H1 (cell line): ENCODE data around the gene PSMC5. TPM values are rescaled to one million over a fixed set of nuclear protein-coding genes. Genes with fewer than 3 reads are reported as not detected.

Source experiments
- ASH2L ChIP-seq: fragments of 200-600, 300-600 bp; sonication (generic); IDR thresholded peaks from one replicate; pipeline ENCODE4 v1.7.1; 2017; ENCODE audit warnings: low read length
- BCL11A ChIP-seq, 2 experiments: IDR thresholded peaks; one replicate each; pipeline ENCODE4 v1.6.1; 2011; ENCODE audit warnings: low read depth in 2 of 2, low read length in 2 of 2, mild to moderate bottlenecking in 2 of 2
- BRCA1 ChIP-seq: IDR thresholded peaks from 2 replicates; pipeline ENCODE4 v1.6.1; 2012; ENCODE audit warnings: low read depth, low read length, improper control_type of control experiment
- CBX5 ChIP-seq: fragments of 300-800, 300-1000 bp; sonication (generic); IDR thresholded peaks from 2 replicates; pipeline ENCODE4 v1.7.1; 2016; ENCODE audit warnings: antibody characterized with exemption, low read length, low read depth
- CEBPB ChIP-seq: IDR thresholded peaks from 2 replicates; pipeline ENCODE4 v1.6.1; 2012; ENCODE audit warnings: low read depth, low read length
- CHD2 ChIP-seq: IDR thresholded peaks from 2 replicates; pipeline ENCODE4 v1.6.1; 2012; ENCODE audit warnings: low read length, improper control_type of control experiment
- EP300 ChIP-seq, 2 experiments: IDR thresholded peaks; 1 replicate in 1 of 2; 2 replicates in 1 of 2; pipeline ENCODE4 v1.6.1; 2011 to 2012; ENCODE audit warnings: low read depth in 2 of 2, low read length in 2 of 2, mild to moderate bottlenecking in 2 of 2, borderline replicate concordance in 1 of 2, inconsistent platforms in 1 of 2, moderate library complexity in 1 of 2
- GTF2F1 ChIP-seq: IDR thresholded peaks from 2 replicates; pipeline ENCODE4 v1.6.1; 2012; ENCODE audit warnings: low read depth, low read length, improper control_type of control experiment, borderline replicate concordance
- HDAC2 ChIP-seq, 2 experiments: fragments of 300-600 bp in 1 of 2; sonication (generic) in 1 of 2; IDR thresholded peaks; 2 replicates each; pipeline ENCODE4 v1.6.1; 2011 to 2012; ENCODE audit warnings: low read depth in 2 of 2, low read length in 2 of 2, mild to moderate bottlenecking in 2 of 2, moderate library complexity in 2 of 2, borderline replicate concordance in 1 of 2, inconsistent platforms in 1 of 2
- JUN ChIP-seq: IDR thresholded peaks from 2 replicates; pipeline ENCODE4 v1.6.1; 2011; ENCODE audit warnings: low read depth, mild to moderate bottlenecking, improper control_type of control experiment, low read length
- MAX ChIP-seq: IDR thresholded peaks from 2 replicates; pipeline ENCODE4 v1.6.1; 2012; ENCODE audit warnings: inconsistent platforms
- POLR2AphosphoS5 ChIP-seq: IDR thresholded peaks from 2 replicates; pipeline ENCODE4 v1.6.1; 2011; ENCODE audit warnings: low read depth, low read length
- POU5F1 ChIP-seq: IDR thresholded peaks from 2 replicates; pipeline ENCODE4 v1.6.1; 2011; ENCODE audit warnings: low read depth, mild to moderate bottlenecking, low read length, moderate library complexity
- SIRT6 ChIP-seq: IDR thresholded peaks from one replicate; pipeline ENCODE4 v1.7.1; 2012; ENCODE audit warnings: low read length, inconsistent platforms
- TEAD4 ChIP-seq: IDR thresholded peaks from 2 replicates; pipeline ENCODE4 v1.6.1; 2012; ENCODE audit warnings: low read depth, low read length, inconsistent platforms, mixed read lengths
- YY1 ChIP-seq: IDR thresholded peaks from 2 replicates; pipeline ENCODE4 v1.6.1; 2011; ENCODE audit warnings: low read depth, mild to moderate bottlenecking, low read length
- polyA plus RNA-seq, 7 experiments: library from polyadenylated mRNA; depleted of rRNA in 3 of 7; stranded (reverse) in 5 of 7; unstranded in 2 of 7; fragments of >200 nt in 5 of 7; fragments of 200-250 nt in 2 of 7; gene quantifications; 1 replicate in 5 of 7; 2 replicates in 1 of 7; 4 replicates in 1 of 7; pipeline versions ENCODE4 v1.2.1 to v1.2.3, GENCODE V29; 2011 to 2013; ENCODE audit warnings: missing spikeins in 2 of 7, mixed read lengths in 2 of 7
- total RNA-seq: library from RNA; stranded (reverse); fragmentation: NEBNext Ultra II Directional; extraction: Animal tissue kit (Norgen Biotek cat#: 25700); gene quantifications from 2 replicates; pipeline ENCODE4 v1.2.1, GENCODE V29; 2021
- TF ChIP-seq, protein P1 (sequence below): IDR thresholded peaks from 2 replicates; pipeline ENCODE4 v1.6.1; 2012; ENCODE audit warnings: low read length, inconsistent platforms
- TF ChIP-seq, protein P2 (sequence below), 3 experiments: IDR thresholded peaks; 1 replicate in 2 of 3; 2 replicates in 1 of 3; pipeline versions ENCODE4 v1.5.1 to v1.6.1; 2011; ENCODE audit warnings: low read length in 3 of 3, mild to moderate bottlenecking in 3 of 3, inconsistent platforms in 2 of 3, low read depth in 1 of 3, moderate library complexity in 1 of 3; ENCODE audit not compliant: insufficient read depth in 1 of 3; ENCODE audit errors: control extremely low read depth in 1 of 3

PSMC5 gene
- total and polyA plus RNA-seq, 2 of the 8 experiments (the other 6 are each of a cell fraction or from before 2014, with no cell fraction given): 172 to 180 TPM

GRCh38 chr17:63842540-63843386 lies 15.5 kb downstream of the PSMC5 start, which contains the start of gene SMARCD2 (continued):
- TF ChIP-seq TEAD4 (peak; percentile 76), JUN (peak; percentile 91), CBX5 (no peak), BCL11A (IDR thresholded peaks at IDR 0.05; ENCODE audit: low read depth in 2 of 2, low read length in 2 of 2) (no peak), BRCA1 (peak; percentile 77; the same call in 1 of the 2 replicates), MAX (peak; percentile 63; the same call in 1 of the 2 replicates), YY1 (peak; percentile 83), GTF2F1 (peak; percentile 76), POLR2AphosphoS5 (no peak), ASH2L (peak; percentile 36), SIRT6 (no peak), EP300 (IDR thresholded peaks at IDR 0.05; ENCODE audit: borderline replicate concordance in 1 of 2, low read depth in 2 of 2, low read length in 2 of 2) (peak in 1 of 2 experiments; percentile 89; a peak in 2 of 3 replicates), CEBPB (peak; percentile 57; the same call in 1 of the 2 replicates), POU5F1 (no peak), HDAC2 (IDR thresholded peaks at IDR 0.05; ENCODE audit: borderline replicate concordance in 1 of 2, low read depth in 2 of 2, low read length in 2 of 2) (no peak), CHD2 (peak; percentile 95)
- TF ChIP-seq, protein P1, sequence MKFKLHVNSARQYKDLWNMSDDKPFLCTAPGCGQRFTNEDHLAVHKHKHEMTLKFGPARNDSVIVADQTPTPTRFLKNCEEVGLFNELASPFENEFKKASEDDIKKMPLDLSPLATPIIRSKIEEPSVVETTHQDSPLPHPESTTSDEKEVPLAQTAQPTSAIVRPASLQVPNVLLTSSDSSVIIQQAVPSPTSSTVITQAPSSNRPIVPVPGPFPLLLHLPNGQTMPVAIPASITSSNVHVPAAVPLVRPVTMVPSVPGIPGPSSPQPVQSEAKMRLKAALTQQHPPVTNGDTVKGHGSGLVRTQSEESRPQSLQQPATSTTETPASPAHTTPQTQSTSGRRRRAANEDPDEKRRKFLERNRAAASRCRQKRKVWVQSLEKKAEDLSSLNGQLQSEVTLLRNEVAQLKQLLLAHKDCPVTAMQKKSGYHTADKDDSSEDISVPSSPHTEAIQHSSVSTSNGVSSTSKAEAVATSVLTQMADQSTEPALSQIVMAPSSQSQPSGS: peak; percentile 97
- TF ChIP-seq, protein P2, sequence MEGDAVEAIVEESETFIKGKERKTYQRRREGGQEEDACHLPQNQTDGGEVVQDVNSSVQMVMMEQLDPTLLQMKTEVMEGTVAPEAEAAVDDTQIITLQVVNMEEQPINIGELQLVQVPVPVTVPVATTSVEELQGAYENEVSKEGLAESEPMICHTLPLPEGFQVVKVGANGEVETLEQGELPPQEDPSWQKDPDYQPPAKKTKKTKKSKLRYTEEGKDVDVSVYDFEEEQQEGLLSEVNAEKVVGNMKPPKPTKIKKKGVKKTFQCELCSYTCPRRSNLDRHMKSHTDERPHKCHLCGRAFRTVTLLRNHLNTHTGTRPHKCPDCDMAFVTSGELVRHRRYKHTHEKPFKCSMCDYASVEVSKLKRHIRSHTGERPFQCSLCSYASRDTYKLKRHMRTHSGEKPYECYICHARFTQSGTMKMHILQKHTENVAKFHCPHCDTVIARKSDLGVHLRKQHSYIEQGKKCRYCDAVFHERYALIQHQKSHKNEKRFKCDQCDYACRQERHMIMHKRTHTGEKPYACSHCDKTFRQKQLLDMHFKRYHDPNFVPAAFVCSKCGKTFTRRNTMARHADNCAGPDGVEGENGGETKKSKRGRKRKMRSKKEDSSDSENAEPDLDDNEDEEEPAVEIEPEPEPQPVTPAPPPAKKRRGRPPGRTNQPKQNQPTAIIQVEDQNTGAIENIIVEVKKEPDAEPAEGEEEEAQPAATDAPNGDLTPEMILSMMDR (IDR thresholded peaks at IDR 0.05; ENCODE audit: control extremely low read depth in 1 of 3, insufficient read depth in 1 of 3, low read depth in 1 of 3, low read length in 3 of 3): no peak
